ENCODE measurements around the gene M1AP. TPM values are rescaled to one million over a fixed set of nuclear protein-coding genes. Genes with fewer than 3 reads are reported as not detected.

Gene M1AP
- total RNA-seq, 4 donors from 2014 or later = 0.27 TPM; not detected in 3

DNA sequence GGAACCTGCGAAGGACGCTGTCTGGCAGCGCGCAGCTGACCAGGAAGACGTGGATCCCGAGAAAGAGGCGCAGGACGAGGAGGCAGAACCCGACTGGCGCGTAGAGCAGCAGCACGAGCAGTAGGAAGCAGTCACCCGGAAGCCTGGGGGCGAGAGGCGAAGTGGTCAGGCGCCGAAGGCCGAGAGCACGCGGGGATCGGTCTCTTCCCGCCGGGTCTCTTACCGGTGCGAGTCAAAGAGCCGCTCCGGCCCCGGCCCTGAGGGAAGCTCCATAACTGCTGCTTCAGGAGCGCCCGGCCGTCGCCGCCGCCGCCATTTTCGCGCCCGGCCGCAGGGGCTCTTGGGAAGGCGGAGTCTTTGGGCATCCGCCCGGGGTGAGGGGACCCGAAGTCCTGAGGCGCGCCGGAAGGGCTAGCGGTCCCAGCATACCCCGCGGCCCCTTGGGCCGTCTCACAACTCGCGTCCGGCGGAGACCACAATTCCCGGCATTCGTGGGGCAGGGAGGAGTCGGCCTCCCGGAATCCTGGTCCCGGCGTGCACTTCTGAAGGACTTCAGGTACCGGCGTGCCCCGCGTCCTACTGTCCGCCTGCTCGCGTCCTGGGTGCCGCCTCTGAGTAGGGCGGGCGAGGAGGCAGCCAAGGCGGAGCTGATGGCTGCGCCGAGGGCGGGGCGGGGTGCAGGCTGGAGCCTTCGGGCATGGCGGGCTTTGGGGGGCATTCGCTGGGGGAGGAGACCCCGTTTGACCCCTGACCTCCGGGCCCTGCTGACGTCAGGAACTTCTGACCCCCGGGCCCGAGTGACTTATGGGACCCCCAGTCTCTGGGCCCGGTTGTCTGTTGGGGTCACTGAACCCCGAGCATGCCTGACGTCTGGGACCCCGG, 118.5 kb downstream of the M1AP start, which contains the start of the genes AUP1 and HTRA2:
AUP1 (minus strand) TSS at position 350 of the 882 bp plus-strand sequence; CDS start at position 273, 77 bp downstream.
HTRA2 (plus strand) TSS at position 577 of the 882 bp plus-strand sequence; CDS start at position 651, 74 bp downstream.
- peaks cover 14 to 28% (median 19%) of the 10 kb centered on the region in 4 donors for H3K4me1 ChIP-seq
- no peaks in the 10 kb centered on the region for H3K27me3 ChIP-seq
- TF ChIP-seq POLR2A (IDR thresholded peaks at IDR 0.05) (peak; percentile 90), CTCF (IDR thresholded peaks at IDR 0.05) (no peak), POLR2AphosphoS5 (IDR thresholded peaks at IDR 0.05) (peak; percentile 85 to 93 (median 86)), EP300 (IDR thresholded peaks at IDR 0.05; ENCODE audit: low read depth) (peak; percentile 56)
- no peaks in the 10 kb centered on the region for H3K9me3 ChIP-seq
- DNase-seq = peak; percentile 99
- intact Hi-C loops (cut with DNase I; ENCODE audit: low total_unique reads) (loop anchor here (2.0 kb wide), 1 partner anchor 47 kb away; the partner anchor contains the start of genes CCDC142 and TTC31), in situ Hi-C loops (cut with MboI; ENCODE audit: low pct_ligation_motif_present in 1 of 4, low pct_unique_long_range_greater_than_20kb in 1 of 4, low sequenced_read_pairs in 3 of 4) (no loop called here)
- 0% methylated on average over 76 of the region's 87 CpGs; no CpG with 5 or more reads in 1 of the 2 donors for WGBS, 2 donors (ENCODE audit: low coverage in 1 of 2)
- H3K4me3 ChIP-seq = peak within 1 kb of the TSS; percentile 79 to 95 (median 79)
- peak within 1 kb of the TSS; percentile 85 to 94 (median 92) for H3K27ac ChIP-seq
- peaks cover 0 to 23% (median 8%) of the 10 kb centered on the region in 4 donors for H3K36me3 ChIP-seq

- 0 to 17% methylated on average over 9 to 21 of the region's 29 CpGs for WGBS, 2 donors (ENCODE audit: low coverage in 1 of 2)
- H3K36me3 ChIP-seq = peaks cover 0 to 23% (median 8%) of the 10 kb centered on the region in 4 donors
- peak overlapping the region; percentile 85 to 94 (median 92) for H3K27ac ChIP-seq
- intact Hi-C loops (cut with DNase I; ENCODE audit: low total_unique reads) = no loop called here
- H3K9me3 ChIP-seq = no peaks in the 10 kb centered on the region
- peak; percentile 32 for DNase-seq
- in situ Hi-C loops (cut with MboI; ENCODE audit: low pct_ligation_motif_present in 1 of 4, low pct_unique_long_range_greater_than_20kb in 1 of 4, low sequenced_read_pairs in 3 of 4) = no loop called here
- no peaks in the 10 kb centered on the region for H3K27me3 ChIP-seq
- TF ChIP-seq POLR2A (IDR thresholded peaks at IDR 0.05) = no peak
- peaks cover 14 to 28% (median 19%) of the 10 kb centered on the region in 4 donors for H3K4me1 ChIP-seq
- H3K4me3 ChIP-seq = peak overlapping the region; percentile 79 to 95 (median 79)
These were observed 119.4 kb downstream of the M1AP start for GRCh38 chr2:74528600-74529356.

DNA sequence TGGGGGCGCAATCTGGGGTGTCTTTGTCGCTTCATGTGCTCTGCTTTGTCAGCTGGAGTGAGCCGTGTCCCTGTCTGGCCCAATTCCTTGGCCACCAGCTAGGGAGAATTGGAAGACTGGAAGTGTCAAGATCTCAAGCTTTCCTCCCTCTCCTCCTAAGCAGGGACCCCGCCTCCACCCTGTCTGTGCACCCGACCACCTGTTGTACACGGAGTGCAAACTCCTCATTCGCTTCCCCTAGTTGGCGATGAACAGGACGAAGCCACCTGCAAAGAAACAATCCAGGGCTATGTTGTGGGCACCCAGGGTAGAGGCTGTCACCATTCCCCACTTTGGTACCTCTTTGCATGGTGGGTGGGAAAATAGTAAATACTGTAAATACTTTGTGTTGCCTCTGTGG, 120.4 kb downstream of the M1AP start:
- peaks cover 14 to 28% (median 19%) of the 10 kb centered on the region in 4 donors for H3K4me1 ChIP-seq
- WGBS, 2 donors (ENCODE audit: low coverage in 1 of 2) = 94 to 95% methylated on average over 6 to 9 of the region's 9 CpGs
- H3K9me3 ChIP-seq = no peaks in the 10 kb centered on the region
- no peaks in the 10 kb centered on the region for H3K27me3 ChIP-seq
- intact Hi-C loops (cut with DNase I; ENCODE audit: low total_unique reads) = no loop called here
- TF ChIP-seq POLR2AphosphoS5 (IDR thresholded peaks at IDR 0.05) (no peak), CTCF (IDR thresholded peaks at IDR 0.05) (no peak), POLR2A (IDR thresholded peaks at IDR 0.05) (no peak), EP300 (IDR thresholded peaks at IDR 0.05; ENCODE audit: low read depth) (no peak)
- peaks cover 0 to 19% (median 8%) of the 10 kb centered on the region in 4 donors for H3K36me3 ChIP-seq
- no peak overlapping the region for H3K27ac ChIP-seq
- H3K4me3 ChIP-seq = no peak overlapping the region
- DNase-seq = no peak
- in situ Hi-C loops (cut with MboI; ENCODE audit: low pct_ligation_motif_present in 1 of 4, low pct_unique_long_range_greater_than_20kb in 1 of 4, low sequenced_read_pairs in 3 of 4) = no loop called here

GRCh38 chr2:74526649-74527230, 121.4 kb downstream of the M1AP start:
- in situ Hi-C loops (cut with MboI; ENCODE audit: low pct_ligation_motif_present in 1 of 4, low pct_unique_long_range_greater_than_20kb in 1 of 4, low sequenced_read_pairs in 3 of 4) = no loop called here
- WGBS, 2 donors (ENCODE audit: low coverage in 1 of 2) = 94 to 100% methylated on average over 4 to 11 of the region's 11 CpGs
- H3K36me3 ChIP-seq = peaks cover 0 to 19% (median 8%) of the 10 kb centered on the region in 4 donors
- no peak overlapping the region for H3K4me3 ChIP-seq
- no peak for TF ChIP-seq EP300 (IDR thresholded peaks at IDR 0.05; ENCODE audit: low read depth)
- TF ChIP-seq CTCF (IDR thresholded peaks at IDR 0.05) = no peak
- no peak for TF ChIP-seq POLR2A (IDR thresholded peaks at IDR 0.05)
- no peak for TF ChIP-seq POLR2AphosphoS5 (IDR thresholded peaks at IDR 0.05)
- H3K4me1 ChIP-seq = peaks cover 14 to 24% (median 19%) of the 10 kb centered on the region in 4 donors
- intact Hi-C loops (cut with DNase I; ENCODE audit: low total_unique reads) = no loop called here
- no peaks in the 10 kb centered on the region for H3K27me3 ChIP-seq
- no peak overlapping the region for H3K27ac ChIP-seq
- no peak for DNase-seq
- no peaks in the 10 kb centered on the region for H3K9me3 ChIP-seq
